WTC11 (cell line): Measurements from ENCODE around the gene DNM3. TPM values are rescaled to one million over a fixed set of nuclear protein-coding genes. Genes with fewer than 3 reads are reported as not detected.
A peak's percentile ranks its signal among the peaks of the same experiment; 100 is the strongest.

Experiments
- ATAC-seq: fragments of 200-7000 bp; cut with Tn5 transposase; 2 replicates; pipeline ENCODE4 v1.10.0; 2021; ENCODE audit warnings: mild to moderate bottlenecking, moderate library complexity
- CTCF ChIA-PET: fragments of 300-600 bp; sonication (Branson Sonifier 250); formaldehyde crosslinking; loops from one replicate; lab custom pipeline; 2021; ENCODE audit warnings: antibody characterized with exemption; lab: Charles Lee
- POLR2A ChIA-PET: fragments of 350-600 bp; sonication (Branson Sonifier 250); formaldehyde crosslinking; loops from one replicate; lab custom pipeline; 2021; ENCODE audit warnings: antibody characterized with exemption; lab: Charles Lee
- DNase-seq: peaks from one replicate; pipeline ENCODE4 v3.0.0; 2021; ENCODE audit warnings: low spot score
- H3K27ac Mint-ChIP-seq: 2 replicates; pipeline ENCODE4 v1.8.0; 2021; ENCODE audit warnings: mixed read lengths
- H3K27me3 Mint-ChIP-seq: 2 replicates; pipeline ENCODE4 v1.8.0; 2021; ENCODE audit warnings: low read depth, mild to moderate bottlenecking, moderate library complexity, mixed read lengths
- H3K36me3 Mint-ChIP-seq: 2 replicates; pipeline ENCODE4 v1.8.0; 2021; ENCODE audit warnings: mixed read lengths
- H3K4me1 Mint-ChIP-seq: 2 replicates; pipeline ENCODE4 v1.8.0; 2022; ENCODE audit warnings: mixed read lengths
- H3K4me3 Mint-ChIP-seq: 2 replicates; pipeline ENCODE4 v1.8.0; 2021; ENCODE audit warnings: mild to moderate bottlenecking, moderate library complexity, mixed read lengths
- H3K9me3 Mint-ChIP-seq: 2 replicates; pipeline ENCODE4 v1.8.0; 2021; ENCODE audit warnings: mixed read lengths
- ATF6 ChIP-seq: sonication (generic); formaldehyde crosslinking; IDR thresholded peaks from 2 replicates; pipeline ENCODE4 v1.8.1; 2023; ENCODE audit warnings: mild to moderate bottlenecking, missing genetic modification reagents
- CREB1 ChIP-seq: sonication (generic); formaldehyde crosslinking; IDR thresholded peaks from 2 replicates; pipeline ENCODE4 v1.8.0; 2023; ENCODE audit warnings: mild to moderate bottlenecking, missing genetic modification reagents
- CTCF ChIP-seq: fragments of 200-600 bp; IDR thresholded peaks from 2 replicates; pipeline ENCODE4 v1.8.0; 2022; ENCODE audit warnings: antibody characterized with exemption
- FOXJ3 ChIP-seq: sonication (generic); formaldehyde crosslinking; IDR thresholded peaks from 2 replicates; pipeline ENCODE4 v1.9.0; 2021; ENCODE audit warnings: missing genetic modification reagents, mild to moderate bottlenecking, borderline replicate concordance
- FOXK1 ChIP-seq: sonication (generic); formaldehyde crosslinking; IDR thresholded peaks from 2 replicates; pipeline ENCODE4 v1.8.0; 2022; ENCODE audit warnings: mild to moderate bottlenecking, moderate library complexity, missing genetic modification reagents
- FOXP4 ChIP-seq: sonication (generic); formaldehyde crosslinking; IDR thresholded peaks from 2 replicates; pipeline ENCODE4 v1.8.0; 2022; ENCODE audit warnings: mild to moderate bottlenecking, missing genetic modification reagents
- GTF2I ChIP-seq: fragments of 250-450 bp; sonication (Bioruptor Pico); conservative IDR thresholded peaks from 2 replicates; pipeline ENCODE4 v1.4.0; 2021; ENCODE audit warnings: mild to moderate bottlenecking
- HMGXB4 ChIP-seq: sonication (generic); formaldehyde crosslinking; IDR thresholded peaks from 2 replicates; pipeline ENCODE4 v1.8.1; 2023; ENCODE audit warnings: mild to moderate bottlenecking, moderate library complexity, missing genetic modification reagents
- JAZF1 ChIP-seq: fragments of 250-450 bp; sonication (Bioruptor Pico); IDR thresholded peaks from 2 replicates; pipeline ENCODE4 v1.9.0; 2021; ENCODE audit warnings: moderate library complexity, mild to moderate bottlenecking, inconsistent platforms
- JUN ChIP-seq: sonication (generic); formaldehyde crosslinking; IDR thresholded peaks from 2 replicates; pipeline ENCODE4 v1.8.0; 2023; ENCODE audit warnings: mild to moderate bottlenecking, missing genetic modification reagents
- MYBL2 ChIP-seq: sonication (generic); formaldehyde crosslinking; IDR thresholded peaks from 2 replicates; pipeline ENCODE4 v1.8.1; 2023; ENCODE audit warnings: mild to moderate bottlenecking, moderate library complexity, missing genetic modification reagents
- PREB ChIP-seq: sonication (generic); formaldehyde crosslinking; IDR thresholded peaks from 2 replicates; pipeline ENCODE4 v1.8.1; 2022; ENCODE audit warnings: mild to moderate bottlenecking, missing genetic modification reagents, moderate library complexity, borderline replicate concordance
- RELA ChIP-seq: sonication (generic); formaldehyde crosslinking; IDR thresholded peaks from 2 replicates; pipeline ENCODE4 v1.8.1; 2022; ENCODE audit warnings: missing genetic modification reagents, mild to moderate bottlenecking, borderline replicate concordance
- TCF7 ChIP-seq: sonication (generic); formaldehyde crosslinking; IDR thresholded peaks from 2 replicates; pipeline ENCODE4 v1.8.0; 2022; ENCODE audit warnings: mild to moderate bottlenecking, low read depth, missing genetic modification reagents, moderate library complexity
- TP53 ChIP-seq: sonication (generic); formaldehyde crosslinking; IDR thresholded peaks from 2 replicates; pipeline ENCODE4 v1.8.1; 2023; ENCODE audit warnings: mild to moderate bottlenecking, missing genetic modification reagents
- USF1 ChIP-seq: sonication (generic); formaldehyde crosslinking; IDR thresholded peaks from 2 replicates; pipeline ENCODE4 v1.8.0; 2022; ENCODE audit warnings: mild to moderate bottlenecking, missing genetic modification reagents
- ZNF263 ChIP-seq: sonication (generic); formaldehyde crosslinking; IDR thresholded peaks from 2 replicates; pipeline ENCODE4 v1.8.1; 2022; ENCODE audit warnings: low read depth, mild to moderate bottlenecking, moderate library complexity, missing genetic modification reagents
- ZNF317 ChIP-seq: sonication (generic); formaldehyde crosslinking; IDR thresholded peaks from 2 replicates; pipeline ENCODE4 v1.8.1; 2023; ENCODE audit warnings: low read depth, mild to moderate bottlenecking, moderate library complexity, missing genetic modification reagents, borderline replicate concordance
- ZNF423 ChIP-seq: fragments of 250-450 bp; sonication (Bioruptor Pico); IDR thresholded peaks from 2 replicates; pipeline ENCODE4 v2.1.2; 2022; ENCODE audit warnings: mild to moderate bottlenecking, moderate library complexity
- ZNF425 ChIP-seq: fragments of 250-450 bp; sonication (Bioruptor Pico); conservative IDR thresholded peaks from 2 replicates; pipeline ENCODE4 v1.9.0; 2021; ENCODE audit warnings: mild to moderate bottlenecking
- ZNF512 ChIP-seq: sonication (generic); formaldehyde crosslinking; IDR thresholded peaks from 2 replicates; pipeline ENCODE4 v1.8.1; 2022; ENCODE audit warnings: missing genetic modification reagents, borderline replicate concordance
- total RNA-seq: library from RNA; stranded (reverse); gene quantifications from 3 replicates; pipeline ENCODE4 v1.2.3, GENCODE V29; 2021

DNM3 gene
- total RNA-seq, 1 experiment from 2014 or later, result 1.9 TPM

- POLR2A ChIA-PET, result interaction anchor here (0.7 to 0.9 kb wide), 2 partner anchors 9 to 29 kb away, joined by 3 to 5 read pairs; no protein-coding TSS in a partner anchor
- Mint-ChIP-seq H3K27me3 (no peaks in the 10 kb centered on the region), H3K4me3 (no peak overlapping the region), H3K36me3 (no peaks in the 10 kb centered on the region), H3K4me1 (peaks cover 52% of the 10 kb centered on the region), H3K27ac (no peak overlapping the region), H3K9me3 (no peaks in the 10 kb centered on the region)
- ATAC-seq (no peak), DNase-seq (no peak)
- CTCF ChIA-PET, result interaction anchor here (1.2 kb wide), 1 partner anchor 9 kb away, joined by 4 read pairs; no protein-coding TSS in a partner anchor
- TF ChIP-seq PREB (no peak), USF1 (no peak), FOXK1 (CRISPR knock-in tag) (no peak), FOXJ3 (no peak), JAZF1 (no peak), MYBL2 (CRISPR knock-in tag) (no peak), ZNF317 (no peak), ZNF263 (CRISPR knock-in tag) (no peak), GTF2I (CRISPR knock-in tag) (no peak), TP53 (no peak), CREB1 (CRISPR knock-in tag) (no peak), JUN (CRISPR knock-in tag) (no peak), ZNF423 (no peak), ATF6 (no peak), HMGXB4 (no peak), ZNF512 (CRISPR knock-in tag) (no peak), FOXP4 (CRISPR knock-in tag) (no peak)
Measured at GRCh38 chr1:171937938-171938337, 96.6 kb downstream of the DNM3 start.

- no peak for TF ChIP-seq ZNF425 (CRISPR knock-in tag)
- no peak for TF ChIP-seq CTCF
- no peak for TF ChIP-seq TCF7 (CRISPR knock-in tag)
- TF ChIP-seq RELA (CRISPR knock-in tag), result no peak
- H3K4me1 Mint-ChIP-seq, result peaks cover 51% of the 10 kb centered on the region
- H3K4me3 Mint-ChIP-seq, result no peak overlapping the region
- H3K36me3 Mint-ChIP-seq, result no peaks in the 10 kb centered on the region
- no peaks in the 10 kb centered on the region for H3K27me3 Mint-ChIP-seq
- no peak overlapping the region; the same call in 1 of the 2 replicates for H3K27ac Mint-ChIP-seq
- ChIA-PET POLR2A (no interaction called here), CTCF (no interaction called here)
- peak; percentile 88 for ATAC-seq
- H3K9me3 Mint-ChIP-seq, result no peaks in the 10 kb centered on the region
- no peak for DNase-seq
Measured at GRCh38 chr1:171939740-171940139, 98.4 kb downstream of the DNM3 start.
